GM12892 (cell line): ENCODE results near the gene HELT.
"Not testable (repeated sequence)": the region's sequence is repeated elsewhere in the genome, so short reads cannot be mapped to it uniquely, and the experiment has no call there.

Experiments
- POLR2A ChIP-seq: IDR thresholded peaks from 2 replicates; pipeline ENCODE4 v1.6.1; 2011; ENCODE audit warnings: low read depth, low read length, control low read depth
- POLR2AphosphoS5 ChIP-seq: IDR thresholded peaks from 2 replicates; pipeline ENCODE4 v1.6.1; 2011; ENCODE audit warnings: low read depth, low read length, control low read depth
- TAF1 ChIP-seq: IDR thresholded peaks from 2 replicates; pipeline ENCODE4 v1.6.1; 2011; ENCODE audit warnings: low read depth, mild to moderate bottlenecking, control low read depth, low read length, borderline replicate concordance

GRCh38 chr4:184976348-184976747 is 41.9 kb upstream of the HELT start:
- not testable (repeated sequence) for TF ChIP-seq POLR2A, POLR2AphosphoS5, TAF1
